OCI-LY3 (cell line): ENCODE data around the gene STK39.

ENCODE experiments used
- H2AFZ ChIP-seq: fragments of 200-600, 300-600 bp; shearing (Covaris generic); 2 replicates; pipeline ENCODE4 v1.6.0; 2014; ENCODE audit warnings: antibody characterized with exemption, low read depth, low read length
- H3K27ac ChIP-seq: fragments of 200-600, 300-600 bp; sonication (generic); 2 replicates; pipeline ENCODE4 v1.5.1; 2014; ENCODE audit warnings: mild to moderate bottlenecking, low read length, moderate library complexity, mixed read lengths
- H3K27me3 ChIP-seq: fragments of 200-600, 300-600 bp; sonication (generic); 2 replicates; pipeline ENCODE4 v1.6.1; 2014; ENCODE audit warnings: low read depth, low read length, mixed read lengths
- H3K36me3 ChIP-seq: fragments of 200-600, 300-600 bp; sonication (generic); replicated peaks from 2 replicates; pipeline ENCODE3; 2014; ENCODE audit warnings: low read depth, low read length, mixed read lengths
- H3K4me1 ChIP-seq: fragments of 300-600, 200-600 bp; sonication (generic); 2 replicates; pipeline ENCODE4 v1.6.1; 2014; ENCODE audit warnings: low read length, mixed read lengths
- H3K4me2 ChIP-seq: fragments of 200-600, 300-600 bp; sonication (generic); 2 replicates; pipeline ENCODE4 v1.6.1; 2014; ENCODE audit warnings: low read length, mixed read lengths
- H3K4me3 ChIP-seq: fragments of 300-600, 200-600 bp; sonication (generic); 2 replicates; pipeline ENCODE4 v1.5.1; 2014; ENCODE audit warnings: antibody characterized with exemption, mild to moderate bottlenecking, low read length, moderate library complexity
- H3K79me2 ChIP-seq: fragments of 300-600, 200-600 bp; shearing (Covaris generic); 2 replicates; pipeline ENCODE4 v1.6.1; 2014; ENCODE audit warnings: mild to moderate bottlenecking, low read length, mixed read lengths
- H3K9ac ChIP-seq: fragments of 300-600, 200-600 bp; shearing (Covaris generic); 2 replicates; pipeline ENCODE4 v1.6.0; 2014; ENCODE audit warnings: mild to moderate bottlenecking, low read length, moderate library complexity
- H3K9me3 ChIP-seq: fragments of 200-600, 300-600 bp; shearing (Covaris generic); 2 replicates; pipeline ENCODE4 v1.6.1; 2014; ENCODE audit warnings: low read length, mixed read lengths; ENCODE audit not compliant: insufficient read depth
- H4K20me1 ChIP-seq: fragments of 200-600, 300-600 bp; sonication (generic); 2 replicates; pipeline ENCODE4 v1.6.1; 2016; ENCODE audit warnings: low read length, mixed read lengths; ENCODE audit not compliant: insufficient read depth
- CTCF ChIP-seq: fragments of 200-600, 300-600 bp; sonication (generic); IDR thresholded peaks from 2 replicates; pipeline ENCODE4 v1.5.1; 2014; ENCODE audit warnings: antibody characterized with exemption, low read length, low read depth
- EZH2phosphoT487 ChIP-seq: fragments of 200-600 bp; shearing (Covaris generic); IDR thresholded peaks from 2 replicates; pipeline ENCODE4 v1.6.1; 2018; ENCODE audit warnings: antibody characterized with exemption, mixed run types, low read depth

Gene STK39

GRCh38 chr2:168035458-168035857 is 211.9 kb downstream of the STK39 start:
- Histone ChIP-seq H3K4me2 (peak overlapping the region; percentile 63), H2AFZ (no peak overlapping the region), H3K9ac (peak overlapping the region; percentile 42), H4K20me1 (no peaks in the 10 kb centered on the region), H3K4me1 (peaks cover 74% of the 10 kb centered on the region), H3K9me3 (no peaks in the 10 kb centered on the region), H3K79me2 (no peaks in the 10 kb centered on the region), H3K27ac (peak overlapping the region; percentile 22; the same call in 1 of the 2 replicates), H3K36me3 (peaks cover 4% of the 10 kb centered on the region), H3K27me3 (no peaks in the 10 kb centered on the region), H3K4me3 (peak overlapping the region; percentile 42)
- TF ChIP-seq CTCF (no peak), EZH2phosphoT487 (no peak)

GRCh38 chr2:168034616-168035015 is 212.8 kb downstream of the STK39 start:
- H3K27me3 ChIP-seq = no peaks in the 10 kb centered on the region
- H3K4me3 ChIP-seq = no peak overlapping the region
- H3K4me2 ChIP-seq = 0 out of 2 replicates have a peak overlapping the region, but pooled peaks have one; percentile 63
- TF ChIP-seq CTCF (no peak), EZH2phosphoT487 (no peak)
- H3K36me3 ChIP-seq = peaks cover 4% of the 10 kb centered on the region
- H3K4me1 ChIP-seq = peaks cover 71% of the 10 kb centered on the region
- H3K9ac ChIP-seq = no peak overlapping the region
- no peaks in the 10 kb centered on the region for H4K20me1 ChIP-seq
- H3K9me3 ChIP-seq = no peaks in the 10 kb centered on the region
- no peak overlapping the region for H3K27ac ChIP-seq
- no peaks in the 10 kb centered on the region for H3K79me2 ChIP-seq
- no peak overlapping the region for H2AFZ ChIP-seq

- no peak overlapping the region for H3K4me2 ChIP-seq
- peaks cover 66% of the 10 kb centered on the region for H3K4me1 ChIP-seq
- H3K4me3 ChIP-seq = no peak overlapping the region
- H3K27me3 ChIP-seq = no peaks in the 10 kb centered on the region
- H3K9me3 ChIP-seq = no peaks in the 10 kb centered on the region
- TF ChIP-seq EZH2phosphoT487 (no peak), CTCF (no peak)
- peaks cover 4% of the 10 kb centered on the region for H3K36me3 ChIP-seq
- H3K79me2 ChIP-seq = no peaks in the 10 kb centered on the region
- H4K20me1 ChIP-seq = no peaks in the 10 kb centered on the region
- no peak overlapping the region for H2AFZ ChIP-seq
- no peak overlapping the region for H3K27ac ChIP-seq
- H3K9ac ChIP-seq = no peak overlapping the region
Observed at GRCh38 chr2:168033966-168034365, 213.4 kb downstream of the STK39 start.

GRCh38 chr2:168032091-168032490 is 215.3 kb downstream of the STK39 start:
- H3K27me3 ChIP-seq = no peaks in the 10 kb centered on the region
- H3K4me3 ChIP-seq = no peak overlapping the region
- H3K4me1 ChIP-seq = peaks cover 48% of the 10 kb centered on the region
- H3K9me3 ChIP-seq = no peaks in the 10 kb centered on the region
- H3K9ac ChIP-seq = no peak overlapping the region
- no peaks in the 10 kb centered on the region for H4K20me1 ChIP-seq
- H2AFZ ChIP-seq = no peak overlapping the region
- H3K4me2 ChIP-seq = no peak overlapping the region
- H3K27ac ChIP-seq = no peak overlapping the region
- H3K36me3 ChIP-seq = peaks cover 4% of the 10 kb centered on the region
- TF ChIP-seq EZH2phosphoT487 = no peak
- TF ChIP-seq CTCF = no peak
- no peaks in the 10 kb centered on the region for H3K79me2 ChIP-seq
